AG09309 (cell line): Measurements from ENCODE around the gene HOXC12.
A peak's percentile ranks its signal among the peaks of the same experiment; 100 is the strongest.

Experiments used
- DNase-seq: peaks from one replicate; pipeline ENCODE4 v3.0.0-alpha.2; 2010; ENCODE audit warnings: low read depth
- H3K4me3 ChIP-seq: 2 replicates; pipeline ENCODE4 v1.5.1; 2011; ENCODE audit warnings: mild to moderate bottlenecking, low read depth, low read length, moderate library complexity; ENCODE audit not compliant: control insufficient read depth
- CTCF ChIP-seq: IDR thresholded peaks from 2 replicates; pipeline ENCODE4 v1.5.1; 2011; ENCODE audit warnings: mild to moderate bottlenecking, low read depth, low read length, inconsistent platforms; ENCODE audit not compliant: insufficient read depth, control insufficient read depth; ENCODE audit errors: missing control alignments

HOXC12 gene

DNA sequence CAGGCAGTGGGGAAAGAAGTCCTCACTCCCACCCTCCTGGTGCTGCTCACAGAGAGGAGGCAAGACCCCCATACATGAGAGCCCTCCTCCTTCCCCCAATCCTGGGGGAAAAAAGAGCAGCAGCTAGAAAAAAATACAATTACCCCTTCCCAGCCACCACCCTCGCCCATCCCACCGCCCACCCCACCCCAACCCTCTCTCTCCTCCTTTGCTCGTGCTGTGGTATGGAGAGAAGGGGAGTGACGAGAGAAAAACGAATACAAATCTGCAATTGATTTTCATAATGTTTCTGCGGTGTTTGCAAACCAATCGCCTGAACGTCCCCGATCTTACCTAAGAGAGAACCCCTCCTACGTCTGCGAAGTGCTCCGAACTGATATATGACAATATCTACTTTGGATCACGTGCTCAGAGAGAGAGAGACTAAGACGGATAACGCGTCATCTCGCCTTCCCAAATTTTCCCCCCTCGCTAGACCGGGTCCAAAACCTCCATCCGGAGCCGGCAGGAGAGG lies 18.1 kb downstream of the HOXC12 start, which contains the start of gene HOXC11:
Gene HOXC11 (plus strand): TSS at position 405 of the 514 bp plus-strand sequence. CDS start 116 bp downstream, outside the sequence.
- TF ChIP-seq CTCF = no peak
- DNase-seq = no peak
- H3K4me3 ChIP-seq = peak within 1 kb of the TSS; percentile 52

- no peak for TF ChIP-seq CTCF
- DNase-seq = no peak
- peak overlapping the region; percentile 52 for H3K4me3 ChIP-seq
Observed at GRCh38 chr12:53973236-53974042, 18.7 kb downstream of the HOXC12 start.

DNA sequence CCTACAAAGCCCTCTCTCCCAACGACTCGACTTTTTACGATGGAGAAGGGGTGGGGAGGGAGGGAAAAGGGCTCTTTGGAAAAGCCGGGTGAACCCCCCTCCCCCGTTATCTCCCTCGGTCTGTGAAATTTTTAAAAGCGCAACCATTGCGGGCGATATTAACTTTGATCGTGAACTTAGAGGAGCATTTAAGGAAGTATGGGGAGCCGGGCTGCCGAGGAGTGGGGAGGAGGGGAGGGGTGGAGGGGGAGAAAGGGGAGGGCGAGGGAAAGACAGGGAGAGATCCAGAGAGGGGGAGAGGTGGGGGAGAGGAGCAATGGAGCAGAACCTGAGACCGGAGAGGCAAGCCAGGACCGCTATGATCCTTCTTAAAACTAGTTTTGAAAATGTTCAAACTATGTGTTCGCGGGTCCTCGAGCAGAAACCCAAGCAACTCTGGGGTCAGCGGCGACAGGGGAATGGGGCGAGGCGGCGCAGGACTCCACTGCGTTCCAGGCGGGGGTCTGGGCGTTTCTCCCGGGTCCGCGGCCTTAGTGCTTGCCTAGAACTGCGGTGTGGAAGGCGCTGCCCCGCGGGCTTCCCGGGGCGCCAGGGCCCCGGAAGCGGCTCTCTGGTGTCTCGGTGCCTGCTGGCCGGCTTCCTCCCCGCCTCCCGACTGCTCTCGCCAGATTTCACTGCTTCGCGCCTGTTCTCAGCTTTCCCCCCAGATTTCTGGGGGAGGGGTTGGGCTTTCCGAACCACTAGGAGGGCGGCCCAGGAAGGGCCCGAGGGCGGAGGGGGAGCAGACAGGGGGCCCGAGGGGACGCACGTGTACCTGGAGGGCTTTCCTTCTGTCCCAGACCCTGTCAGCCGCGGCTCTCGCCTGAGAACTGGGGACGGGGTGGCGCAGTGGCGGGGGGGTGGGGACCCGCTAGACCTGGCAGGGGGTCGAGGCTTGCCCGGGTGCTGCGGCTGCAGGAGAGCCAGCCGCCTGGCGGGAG lies 19.7 kb downstream of the HOXC12 start, which contains the start of gene HOTAIR:
Gene HOTAIR (minus strand): TSS at position 871 of the 980 bp plus-strand sequence.
- H3K4me3 ChIP-seq = peak within 1 kb of the TSS; percentile 52
- no peak for DNase-seq
- no peak for TF ChIP-seq CTCF

- TF ChIP-seq CTCF = no peak
- peak overlapping the region; percentile 52 for H3K4me3 ChIP-seq
- DNase-seq = no peak
Observed at GRCh38 chr12:53975064-53975471, 20.4 kb downstream of the HOXC12 start.

- no peak for DNase-seq
- peak overlapping the region; percentile 52 for H3K4me3 ChIP-seq
- TF ChIP-seq CTCF = no peak
Observed at GRCh38 chr12:53975479-53976152, 20.9 kb downstream of the HOXC12 start.
